Gastrocnemius medialis (tissue), 4 donors: ENCODE results near the gene KDM4B.

Experiments used
- CTCF ChIP-seq, 5 experiments: fragments of 450-650 bp in 3 of 5; fragments of 200-600 bp in 2 of 5; sonication (generic) in 2 of 5; IDR thresholded peaks in 4 of 5; conservative IDR thresholded peaks in 1 of 5; 1 replicate in 4 of 5; 2 replicates in 1 of 5; pipeline ENCODE4 v1.5.1; 2016 to 2019; ENCODE audit warnings: antibody characterized with exemption in 5 of 5, mild to moderate bottlenecking in 3 of 5, moderate library complexity in 3 of 5
- POLR2A ChIP-seq, 2 donors: fragments of 450-650 bp; IDR thresholded peaks; one replicate each; pipeline ENCODE4 v1.6.1; 2017; ENCODE audit warnings: antibody characterized with exemption in 2 of 2, mild to moderate bottlenecking in 2 of 2, moderate library complexity in 2 of 2

DNA sequence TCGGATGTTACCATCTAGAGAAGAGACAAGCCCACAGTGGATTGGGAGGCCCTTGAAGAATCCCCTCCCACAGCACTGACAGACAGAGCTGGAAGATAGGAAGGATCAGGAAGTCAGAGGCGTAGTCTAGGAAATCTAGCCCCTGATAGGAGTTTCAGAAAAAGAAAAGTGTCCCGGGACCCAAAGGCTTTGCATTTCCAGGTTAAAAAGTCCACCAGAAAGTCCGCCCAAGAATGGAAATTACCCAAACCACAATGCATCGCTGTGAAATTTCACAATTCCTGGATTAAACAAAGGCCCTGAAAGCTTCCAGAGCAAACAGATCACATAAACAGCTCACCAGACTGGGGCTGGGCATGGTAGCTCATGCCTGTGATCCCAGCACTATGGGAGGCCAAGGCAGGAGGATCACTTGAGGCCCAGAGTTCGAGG, 146.9 kb downstream of the KDM4B start:
- no peak for TF ChIP-seq CTCF (IDR thresholded peaks at IDR 0.05 in 4 of 5, conservative IDR thresholded peaks at IDR 0.05 in 1 of 5)
- TF ChIP-seq POLR2A (IDR thresholded peaks at IDR 0.05), result no peak
